A549 treated with CORT108297 at 1 μM for 4 hours (cell line): Measurements from ENCODE around the gene KCNG3. TPM values are rescaled to one million over a fixed set of nuclear protein-coding genes. Genes with fewer than 3 reads are reported as not detected.

ENCODE experiments used
- total RNA-seq: library from RNA; stranded (reverse); fragments of 200-300 nt; extraction: Qiagen RNA extraction; gene quantifications from 5 replicates; pipeline ENCODE4 v1.2.3, GENCODE V29; 2022

The KCNG3 gene
- total RNA-seq = 0.55 to 0.95 TPM (median 0.77 TPM) in 5 replicates

GRCh38 chr2:42493468-42494354, at the start of gene KCNG3:
Gene KCNG3 (minus strand): TSS chr2:42493982. CDS start chr2:42493501, 481 bp downstream.

Other genes with a start within 250 kb of the KCNG3 start
- gene COX7A2L, start 132.8 kb downstream of the KCNG3 start, total RNA-seq = 151 to 181 TPM (median 154 TPM) in 5 replicates
- gene MTA3, start 74.7 kb upstream of the KCNG3 start, total RNA-seq = 26.7 to 35.6 TPM (median 29.9 TPM) in 5 replicates